ENCODE results near the gene LRRN2. TPM values are rescaled to one million over a fixed set of nuclear protein-coding genes. Genes with fewer than 3 reads are reported as not detected.
"Not testable (repeated sequence)": the region's sequence is repeated elsewhere in the genome, so short reads cannot be mapped to it uniquely, and the experiment has no call there.

Gene LRRN2
- total RNA-seq, 8 experiments from 2014 or later: 0.70 to 24.4 (median 6.0) TPM

DNA sequence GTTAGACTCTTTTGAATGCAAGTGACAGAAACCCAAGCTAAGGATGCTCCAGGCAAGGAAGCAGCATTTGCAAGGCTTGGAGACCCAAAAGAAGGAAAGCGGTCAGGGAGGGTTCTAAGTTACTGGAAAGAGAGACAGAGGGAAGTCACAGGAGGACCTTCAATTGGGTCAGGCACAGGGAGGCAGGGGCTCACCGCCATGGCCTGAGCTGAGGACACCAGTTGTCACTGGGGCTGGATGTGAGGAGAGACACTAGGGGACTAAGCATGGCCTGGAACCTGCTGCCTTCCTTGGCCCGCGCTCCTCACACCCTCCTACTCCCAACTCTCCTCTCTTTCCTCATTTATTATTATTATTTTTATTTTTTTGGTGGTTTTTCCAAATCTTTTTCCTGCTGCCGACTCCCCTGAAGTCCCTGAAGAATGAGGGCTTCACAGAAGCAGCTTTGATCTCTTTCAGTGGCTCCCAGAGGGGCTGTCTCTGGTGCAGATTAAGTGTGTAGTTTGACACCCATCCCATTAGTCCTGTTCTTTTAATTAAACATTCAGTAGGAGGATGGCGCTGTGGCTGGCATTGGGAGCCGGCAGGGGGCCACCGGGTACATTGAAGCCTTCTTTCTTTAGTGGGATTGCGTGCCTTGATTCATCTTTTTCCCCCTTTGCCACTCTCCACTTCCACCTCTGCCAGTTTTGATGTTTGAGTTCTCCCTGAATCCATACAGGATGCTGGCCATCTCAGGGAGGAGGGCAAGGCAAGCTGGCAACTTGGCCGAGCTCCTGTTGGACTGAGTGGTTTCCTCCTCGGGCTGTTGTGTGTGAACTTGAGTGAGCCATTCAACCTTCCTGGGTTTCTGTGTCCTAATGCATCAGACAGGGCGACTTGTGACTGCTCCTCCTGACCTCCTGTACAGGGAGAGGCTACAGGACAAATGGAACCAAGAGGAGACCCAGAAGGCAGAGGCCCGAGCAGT, 110.0 kb downstream of the LRRN2 start:
- Histone ChIP-seq H3K4me1 (replicated peaks in 1 of 2) (peaks cover 63 to 65% of the 10 kb centered on the region in 2 donors), H3K4me3 (no peak overlapping the region), H3K27ac (no peak overlapping the region)
- in situ Hi-C loops (cut with MboI; ENCODE audit: low pct_unique_long_range_greater_than_20kb in 2 of 9, low sequenced_read_pairs in 9 of 9, unreplicated experiment in 9 of 9): no loop called here
- WGBS, 10 experiments: 72 to 96% (median 83%) methylated on average over 2 to 13 of the region's 13 CpGs; no CpG with 5 or more reads in 2 of the 10 experiments
- ATAC-seq (replicated peaks in 6 of 8): no peak

- H3K4me1 ChIP-seq (replicated peaks in 1 of 2): peaks cover 58 to 65% of the 10 kb centered on the region in 2 donors
- 0 to 50% (median 24%) methylated on average over 1 to 3 of the region's 3 CpGs; no CpG with 5 or more reads in 2 of the 10 experiments for WGBS, 10 experiments
- peak; percentile 21 to 79 (median 43) for ATAC-seq (replicated peaks in 6 of 8)
- in situ Hi-C loops (cut with MboI; ENCODE audit: low pct_unique_long_range_greater_than_20kb in 2 of 9, low sequenced_read_pairs in 9 of 9, unreplicated experiment in 9 of 9): loop anchor here in 7 of 9 experiments (25.0 kb wide), 4 partner anchors 187 to 662 kb away; partner anchors contain the start of gene TMCC2 (in 1 of the 7)
- no peak overlapping the region for H3K4me3 ChIP-seq
- H3K27ac ChIP-seq: peak overlapping the region in 1 of 2 donors; percentile 35
Observed at GRCh38 chr1:204574865-204575163, 110.7 kb downstream of the LRRN2 start.

DNA sequence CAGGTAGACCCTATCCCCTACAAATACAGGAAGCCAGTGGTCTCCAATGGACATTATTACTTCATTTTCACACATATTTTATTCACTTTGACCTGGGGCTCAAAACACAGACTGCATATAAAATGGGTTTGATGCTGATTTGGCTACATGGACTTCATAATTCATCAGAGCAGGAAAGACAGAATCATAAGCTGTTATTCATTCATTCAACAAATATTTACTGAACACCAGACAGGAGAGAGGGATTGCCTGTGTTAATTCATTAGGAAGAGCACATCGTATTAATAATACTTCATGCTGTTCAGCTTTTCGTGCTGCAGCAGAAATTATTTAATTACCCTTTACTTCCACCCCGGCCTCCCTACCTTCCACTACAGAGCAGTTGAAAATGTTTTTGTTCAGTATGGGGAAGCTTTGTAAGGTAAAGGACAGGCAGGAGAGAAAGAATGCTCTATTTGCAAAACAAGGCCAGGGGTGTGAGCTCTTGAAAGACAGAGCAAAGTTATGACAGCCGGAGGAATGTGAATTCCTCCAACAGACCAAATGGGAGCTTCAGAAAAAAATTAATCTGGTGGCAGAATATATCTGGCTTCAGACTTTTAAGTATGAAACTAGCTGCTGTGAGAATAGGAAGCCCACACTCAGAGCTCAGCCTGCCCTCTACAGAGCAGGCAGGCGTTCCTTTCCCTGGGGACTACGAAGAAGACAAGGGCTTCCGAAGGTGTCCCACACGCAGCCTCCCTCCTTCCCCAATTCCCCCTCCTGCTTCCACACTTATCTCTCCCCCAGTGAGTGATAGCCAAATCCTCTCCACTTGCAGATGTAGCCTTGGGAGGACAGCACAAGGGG, 111.3 kb downstream of the LRRN2 start:
- peak overlapping the region in 1 of 2 donors; percentile 35 for H3K27ac ChIP-seq

GRCh38 chr1:204572923-204573922, 112.3 kb downstream of the LRRN2 start:
- in situ Hi-C loops (cut with MboI; ENCODE audit: low pct_unique_long_range_greater_than_20kb in 2 of 9, low sequenced_read_pairs in 9 of 9, unreplicated experiment in 9 of 9): loop anchor here in 7 of 9 experiments (25.0 kb wide), 4 partner anchors 189 to 664 kb away; partner anchors contain the start of gene TMCC2 (in 1 of the 7)
- peaks cover 60 to 70% of the 10 kb centered on the region in 2 donors for H3K4me1 ChIP-seq (replicated peaks in 1 of 2)
- no peak overlapping the region for H3K4me3 ChIP-seq
- WGBS, 10 experiments: 47 to 90% (median 68%) methylated on average over 2 to 7 of the region's 8 CpGs; no CpG with 5 or more reads in 2 of the 10 experiments
- ATAC-seq (replicated peaks in 6 of 8): peak in 5 of 8 experiments; percentile 61 to 80 (median 74)
- H3K27ac ChIP-seq: peak overlapping the region in 1 of 2 donors; percentile 35

More for the DNA sequence above, 111.3 kb downstream of the LRRN2 start:
- WGBS, 10 experiments: 12 to 100% (median 41%) methylated on average over 2 to 8 of the region's 8 CpGs; no CpG with 5 or more reads in 2 of the 10 experiments
- peak in 7 of 8 experiments; percentile 8 to 41 (median 18) for ATAC-seq (replicated peaks in 6 of 8)
- in situ Hi-C loops (cut with MboI; ENCODE audit: low pct_unique_long_range_greater_than_20kb in 2 of 9, low sequenced_read_pairs in 9 of 9, unreplicated experiment in 9 of 9): loop anchor here in 7 of 9 experiments (25.0 kb wide), 4 partner anchors 188 to 663 kb away; partner anchors contain the start of gene TMCC2 (in 1 of the 7)
- H3K4me3 ChIP-seq: no peak overlapping the region
- H3K4me1 ChIP-seq (replicated peaks in 1 of 2): peaks cover 60 to 68% of the 10 kb centered on the region in 2 donors

DNA sequence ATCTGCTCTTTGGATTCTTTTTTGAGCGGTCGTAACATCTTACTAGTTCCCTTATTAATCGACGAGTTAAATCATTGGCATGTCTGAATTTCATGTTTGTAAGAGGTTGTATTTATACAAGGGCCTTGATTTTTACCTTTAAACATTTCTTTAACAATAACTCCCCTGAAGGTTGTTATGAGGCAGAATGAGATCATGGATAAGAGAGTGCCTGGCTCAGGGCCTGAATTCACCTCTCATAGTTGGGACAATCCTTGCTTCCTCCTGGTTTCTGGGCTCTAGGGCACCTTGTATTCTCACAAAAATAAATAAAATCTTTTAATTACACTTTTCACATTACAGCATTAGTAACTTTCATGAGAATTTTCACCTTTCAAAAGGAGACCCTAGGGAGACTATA, 113.9 kb downstream of the LRRN2 start:
- no peak for ATAC-seq (replicated peaks in 6 of 8)
- peaks cover 73 to 78% of the 10 kb centered on the region in 2 donors for H3K4me1 ChIP-seq (replicated peaks in 1 of 2)
- in situ Hi-C loops (cut with MboI; ENCODE audit: low pct_unique_long_range_greater_than_20kb in 2 of 9, low sequenced_read_pairs in 9 of 9, unreplicated experiment in 9 of 9): loop anchor here in 7 of 9 experiments (25.0 kb wide), 4 partner anchors 191 to 666 kb away; partner anchors contain the start of gene TMCC2 (in 1 of the 7)
- WGBS, 10 experiments: 55 to 100% (median 84%) methylated on average over 2 to 4 of the region's 4 CpGs; no CpG with 5 or more reads in 1 of the 10 experiments
- no peak overlapping the region for H3K4me3 ChIP-seq
- no peak overlapping the region for H3K27ac ChIP-seq

DNA sequence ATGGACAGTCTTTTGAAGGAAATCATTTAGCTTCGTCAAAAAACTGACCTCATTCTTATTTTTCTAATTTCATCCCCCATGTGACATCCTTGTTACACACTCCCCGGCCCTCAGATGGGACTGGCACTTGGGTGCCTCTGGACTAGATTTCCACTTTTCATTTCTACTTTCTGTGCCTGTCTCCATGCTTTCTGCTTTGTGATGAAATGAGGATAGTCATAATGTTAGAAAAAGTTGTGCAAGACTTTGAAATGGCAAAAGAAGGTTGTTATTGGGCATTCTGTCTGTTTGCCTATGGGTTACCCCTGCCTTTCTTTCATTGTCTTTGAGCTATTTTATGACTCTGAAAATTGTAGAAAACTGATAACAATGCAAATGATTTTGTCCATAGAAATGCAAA, 114.4 kb downstream of the LRRN2 start:
- H3K27ac ChIP-seq: no peak overlapping the region
- peaks cover 75 to 78% of the 10 kb centered on the region in 2 donors for H3K4me1 ChIP-seq (replicated peaks in 1 of 2)
- WGBS, 10 experiments: 67 to 100% (median 100%) methylated on average over 1 to 2 of the region's 2 CpGs; no CpG with 5 or more reads in 1 of the 10 experiments
- in situ Hi-C loops (cut with MboI; ENCODE audit: low pct_unique_long_range_greater_than_20kb in 2 of 9, low sequenced_read_pairs in 9 of 9, unreplicated experiment in 9 of 9): loop anchor here in 7 of 9 experiments (25.0 kb wide), 4 partner anchors 191 to 666 kb away; partner anchors contain the start of gene TMCC2 (in 1 of the 7)
- no peak for ATAC-seq (replicated peaks in 6 of 8)
- no peak overlapping the region for H3K4me3 ChIP-seq

GRCh38 chr1:204570021-204570420, 115.5 kb downstream of the LRRN2 start:
- in situ Hi-C loops (cut with MboI; ENCODE audit: low pct_unique_long_range_greater_than_20kb in 2 of 9, low sequenced_read_pairs in 9 of 9, unreplicated experiment in 9 of 9): loop anchor here in 7 of 9 experiments (25.0 kb wide), 4 partner anchors 192 to 667 kb away; partner anchors contain the start of gene TMCC2 (in 1 of the 7)
- 60 to 100% (median 80%) methylated on average over 1 to 3 of the region's 3 CpGs; no CpG with 5 or more reads in 3 of the 10 experiments for WGBS, 10 experiments
- peaks cover 67 to 72% of the 10 kb centered on the region in 2 donors for H3K4me1 ChIP-seq (replicated peaks in 1 of 2)
- not testable (repeated sequence) for H3K27ac ChIP-seq; ATAC-seq (replicated peaks in 6 of 8); H3K4me3 ChIP-seq

- in situ Hi-C loops (cut with MboI; ENCODE audit: low pct_unique_long_range_greater_than_20kb in 2 of 9, low sequenced_read_pairs in 9 of 9, unreplicated experiment in 9 of 9): loop anchor here (10.0 to 25.0 kb wide), 6 partner anchors 193 to 668 kb away; partner anchors contain the start of gene TMCC2 (in 1 of the 9)
- ATAC-seq (replicated peaks in 6 of 8): no peak
- peaks cover 61 to 66% of the 10 kb centered on the region in 2 donors for H3K4me1 ChIP-seq (replicated peaks in 1 of 2)
- H3K27ac ChIP-seq: peak overlapping the region; percentile 39 to 62
- WGBS, 10 experiments: 40 to 96% (median 79%) methylated on average over 2 to 5 of the region's 5 CpGs; no CpG with 5 or more reads in 1 of the 10 experiments
- no peak overlapping the region for H3K4me3 ChIP-seq
Observed at GRCh38 chr1:204569478-204569877, 116.1 kb downstream of the LRRN2 start.

- H3K4me3 ChIP-seq: no peak overlapping the region
Observed at GRCh38 chr1:204568576-204569315, 116.8 kb downstream of the LRRN2 start.

More at GRCh38 chr1:204568576-204569315, 116.8 kb downstream of the LRRN2 start:
- in situ Hi-C loops (cut with MboI; ENCODE audit: low pct_unique_long_range_greater_than_20kb in 2 of 9, low sequenced_read_pairs in 9 of 9, unreplicated experiment in 9 of 9): loop anchor here (10.0 to 25.0 kb wide), 6 partner anchors 194 to 669 kb away; partner anchors contain the start of gene TMCC2 (in 1 of the 9)
- WGBS, 10 experiments: 47 to 100% (median 79%) methylated on average over 1 to 9 of the region's 9 CpGs; no CpG with 5 or more reads in 1 of the 10 experiments
- Histone ChIP-seq H3K4me1 (replicated peaks in 1 of 2) (peaks cover 54 to 59% of the 10 kb centered on the region in 2 donors), H3K27ac (peak overlapping the region; percentile 39 to 62)
- ATAC-seq (replicated peaks in 6 of 8): peak in 5 of 8 experiments; percentile 21 to 51 (median 46)
